GM21381 (cell line): ENCODE results near the gene PRSS57.
"Not testable (repeated sequence)": the region's sequence is repeated elsewhere in the genome, so short reads cannot be mapped to it uniquely, and the experiment has no call there.

ENCODE experiments used
- ATAC-seq: cut with Tn5 transposase; IDR thresholded peaks from one replicate; pipeline ENCODE4 v1.9.1; 2021; ENCODE audit warnings: mild to moderate bottlenecking, moderate library complexity; ENCODE audit not compliant: unreplicated experiment

Gene PRSS57

GRCh38 chr19:695352-695949 is at the start of gene PRSS57:
Gene PRSS57, minus strand, starts transcription at chr19:695452. Its CDS starts 22 bp downstream, at chr19:695430.
- no peak for ATAC-seq

- ATAC-seq: no peak
Measured at GRCh38 chr19:743168-743687, 48.0 kb upstream of the PRSS57 start.

GRCh38 chr19:742540-743075 is 47.4 kb upstream of the PRSS57 start:
- ATAC-seq: no peak

GRCh38 chr19:741506-742131 is 46.4 kb upstream of the PRSS57 start:
- ATAC-seq: no peak

GRCh38 chr19:740816-741505 is 45.7 kb upstream of the PRSS57 start:
- not testable (repeated sequence) for ATAC-seq

GRCh38 chr19:739998-740715 is 44.9 kb upstream of the PRSS57 start:
- ATAC-seq: no peak

GRCh38 chr19:738509-739128 is 43.4 kb upstream of the PRSS57 start:
- ATAC-seq: no peak

GRCh38 chr19:737591-738093 is 42.4 kb upstream of the PRSS57 start:
- ATAC-seq: no peak

GRCh38 chr19:736125-736524 is 40.9 kb upstream of the PRSS57 start:
- no peak for ATAC-seq

GRCh38 chr19:734716-735115 is 39.5 kb upstream of the PRSS57 start:
- ATAC-seq: no peak

GRCh38 chr19:732148-733069 is 37.2 kb upstream of the PRSS57 start:
- ATAC-seq: no peak

- no peak for ATAC-seq
Measured at GRCh38 chr19:731000-731399, 35.7 kb upstream of the PRSS57 start.

GRCh38 chr19:729965-730668 is 34.9 kb upstream of the PRSS57 start:
- ATAC-seq: no peak

- ATAC-seq: not testable (repeated sequence)
Measured at GRCh38 chr19:729564-729963, 34.3 kb upstream of the PRSS57 start.

GRCh38 chr19:728011-728410 is 32.8 kb upstream of the PRSS57 start:
- ATAC-seq: no peak

GRCh38 chr19:726993-727956 is 32.0 kb upstream of the PRSS57 start:
- ATAC-seq: no peak

GRCh38 chr19:725461-726089 is 30.3 kb upstream of the PRSS57 start:
- no peak for ATAC-seq
